HEK293 (cell line): ENCODE measurements around the gene DENND2A.
A peak's percentile ranks its signal among the peaks of the same experiment; 100 is the strongest.

Source experiments
- GLI2 ChIP-seq: fragments of 450-650 bp; formaldehyde crosslinking; IDR thresholded peaks from 2 replicates; pipeline ENCODE4; 2017; ENCODE audit warnings: missing biosample characterization, missing genetic modification characterization, low read depth, borderline replicate concordance
- GLI4 ChIP-seq: fragments of 450-650 bp; formaldehyde crosslinking; IDR thresholded peaks from 2 replicates; pipeline ENCODE4 v1.5.1; 2016; ENCODE audit warnings: missing biosample characterization, missing genetic modification characterization
- KLF16 ChIP-seq: fragments of 450-650 bp; formaldehyde crosslinking; IDR thresholded peaks from 2 replicates; pipeline ENCODE4 v1.5.1; 2017; ENCODE audit warnings: missing biosample characterization, missing genetic modification characterization
- PRDM1 ChIP-seq: fragments of 450-650 bp; formaldehyde crosslinking; IDR thresholded peaks from 2 replicates; pipeline ENCODE4; 2016; ENCODE audit warnings: missing biosample characterization, missing genetic modification characterization
- SCRT1 ChIP-seq: fragments of 450-650 bp; formaldehyde crosslinking; IDR thresholded peaks from 2 replicates; pipeline ENCODE4 v1.5.1; 2016; ENCODE audit warnings: missing biosample characterization, missing genetic modification characterization, borderline replicate concordance
- SCRT2 ChIP-seq: fragments of 450-650 bp; formaldehyde crosslinking; IDR thresholded peaks from 2 replicates; pipeline ENCODE4 v1.5.1; 2016; ENCODE audit warnings: missing biosample characterization, missing genetic modification characterization
- TCF7L2 ChIP-seq: IDR thresholded peaks from 2 replicates; pipeline ENCODE4 v1.6.1; 2011; ENCODE audit warnings: low read depth, mild to moderate bottlenecking, inconsistent platforms, low read length, moderate library complexity, borderline replicate concordance
- TSHZ1 ChIP-seq: fragments of 450-650 bp; formaldehyde crosslinking; IDR thresholded peaks from 2 replicates; pipeline ENCODE4 v1.5.1; 2016; ENCODE audit warnings: missing biosample characterization, missing genetic modification characterization, borderline replicate concordance
- ZBTB1 ChIP-seq: fragments of 450-650 bp; formaldehyde crosslinking; IDR thresholded peaks from 2 replicates; pipeline ENCODE4 v1.5.1; 2016; ENCODE audit warnings: missing biosample characterization, missing genetic modification characterization
- ZBTB20 ChIP-seq: fragments of 450-650 bp; formaldehyde crosslinking; IDR thresholded peaks from 2 replicates; pipeline ENCODE4 v1.5.1; 2016; ENCODE audit warnings: missing biosample characterization, missing genetic modification characterization
- ZBTB44 ChIP-seq: fragments of 450-650 bp; IDR thresholded peaks from 2 replicates; pipeline ENCODE4 v1.5.1; 2018; ENCODE audit warnings: missing biosample characterization, mild to moderate bottlenecking, missing genetic modification characterization
- ZNF157 ChIP-seq: fragments of 450-650 bp; formaldehyde crosslinking; IDR thresholded peaks from 2 replicates; pipeline ENCODE4 v1.5.1; 2016; ENCODE audit warnings: missing biosample characterization, missing genetic modification characterization
- ZNF169 ChIP-seq: fragments of 450-650 bp; formaldehyde crosslinking; IDR thresholded peaks from 2 replicates; pipeline ENCODE4 v1.5.1; 2016; ENCODE audit warnings: missing biosample characterization, missing genetic modification characterization
- ZNF202 ChIP-seq: fragments of 450-650 bp; formaldehyde crosslinking; IDR thresholded peaks from 2 replicates; pipeline ENCODE4 v1.5.1; 2016; ENCODE audit warnings: missing biosample characterization, missing genetic modification characterization, borderline replicate concordance
- ZNF223 ChIP-seq: fragments of 450-650 bp; formaldehyde crosslinking; IDR thresholded peaks from 2 replicates; pipeline ENCODE4 v1.5.1; 2016; ENCODE audit warnings: missing biosample characterization, missing genetic modification characterization
- ZNF280C ChIP-seq: fragments of 450-650 bp; formaldehyde crosslinking; IDR thresholded peaks from 2 replicates; pipeline ENCODE4 v1.5.1; 2016; ENCODE audit warnings: missing biosample characterization, missing genetic modification characterization
- ZNF350 ChIP-seq: fragments of 450-650 bp; formaldehyde crosslinking; IDR thresholded peaks from 2 replicates; pipeline ENCODE4 v1.5.0; 2017; ENCODE audit warnings: missing biosample characterization, mild to moderate bottlenecking, missing genetic modification characterization
- ZNF416 ChIP-seq: fragments of 450-650 bp; formaldehyde crosslinking; IDR thresholded peaks from 2 replicates; pipeline ENCODE4 v1.5.1; 2016; ENCODE audit warnings: missing biosample characterization, missing genetic modification characterization
- ZNF514 ChIP-seq: fragments of 450-650 bp; formaldehyde crosslinking; IDR thresholded peaks from 2 replicates; pipeline ENCODE4 v1.5.1; 2016; ENCODE audit warnings: missing biosample characterization, missing genetic modification characterization
- ZNF518A ChIP-seq: fragments of 450-650 bp; formaldehyde crosslinking; conservative IDR thresholded peaks from 2 replicates; pipeline ENCODE4 v1.5.1; 2016; ENCODE audit warnings: low read depth, missing biosample characterization, missing genetic modification characterization
- ZNF626 ChIP-seq: fragments of 450-650 bp; sonication (Bioruptor Pico); formaldehyde crosslinking; IDR thresholded peaks from 2 replicates; pipeline ENCODE4 v1.5.1; 2018; ENCODE audit warnings: missing biosample characterization, missing genetic modification characterization, inconsistent platforms
- ZNF639 ChIP-seq: fragments of 450-650 bp; formaldehyde crosslinking; IDR thresholded peaks from 2 replicates; pipeline ENCODE4 v1.5.1; 2016; ENCODE audit warnings: missing biosample characterization, missing genetic modification characterization
- ZNF707 ChIP-seq: fragments of 450-650 bp; formaldehyde crosslinking; IDR thresholded peaks from 2 replicates; pipeline ENCODE4 v1.5.1; 2016; ENCODE audit warnings: missing biosample characterization, missing genetic modification characterization
- ZSCAN18 ChIP-seq: fragments of 450-650 bp; formaldehyde crosslinking; IDR thresholded peaks from 2 replicates; pipeline ENCODE4 v1.5.1; 2016; ENCODE audit warnings: missing biosample characterization, missing genetic modification characterization
- ZXDB ChIP-seq: fragments of 450-650 bp; formaldehyde crosslinking; IDR thresholded peaks from 2 replicates; pipeline ENCODE4 v1.5.1; 2016; ENCODE audit warnings: missing biosample characterization, missing genetic modification characterization

Gene DENND2A

GRCh38 chr7:140640060-140640637 is 464 bp downstream of the DENND2A start (continued):
- TF ChIP-seq ZNF518A (tag by site-specific recombination) (no peak), ZNF350 (tag by site-specific recombination) (no peak), ZNF223 (tag by site-specific recombination) (no peak), ZNF707 (tag by site-specific recombination) (no peak), PRDM1 (tag by site-specific recombination) (no peak), ZNF280C (no peak), TCF7L2 (no peak), ZNF416 (tag by site-specific recombination) (no peak), TSHZ1 (no peak), SCRT1 (tag by site-specific recombination) (no peak), ZXDB (peak; percentile 28), ZBTB20 (peak; percentile 92), SCRT2 (tag by site-specific recombination) (no peak), GLI2 (tag by site-specific recombination) (no peak), ZNF202 (tag by site-specific recombination) (no peak), ZNF639 (tag by site-specific recombination) (0 out of 2 replicates have a peak, but pooled peaks have one; percentile 20), KLF16 (tag by site-specific recombination) (peak; percentile 82), ZNF169 (no peak), ZSCAN18 (tag by site-specific recombination) (no peak), ZBTB44 (tag by site-specific recombination) (no peak), ZBTB1 (tag by site-specific recombination) (no peak), GLI4 (tag by site-specific recombination) (0 out of 2 replicates have a peak, but pooled peaks have one; percentile 30), ZNF514 (tag by site-specific recombination) (no peak), ZNF157 (tag by site-specific recombination) (no peak), ZNF626 (no peak)
